Ascending aorta (tissue), 2 donors: ENCODE data around the gene FOXK1. TPM values are rescaled to one million over a fixed set of nuclear protein-coding genes. Genes with fewer than 3 reads are reported as not detected.

Experiments
- DNase-seq, 2 donors: peaks; one replicate each; pipeline ENCODE4 v3.0.0-alpha.2; 2019; ENCODE audit warnings: low spot score in 2 of 2
- H3K27ac ChIP-seq, 2 donors: fragments of 200-600 bp; sonication (generic); one replicate each; pipeline ENCODE4 v1.5.1; 2016 to 2017; ENCODE audit warnings: mild to moderate bottlenecking in 1 of 2
- H3K27me3 ChIP-seq: fragments of 200-600 bp; sonication (generic); one replicate; pipeline ENCODE4 v1.5.1; 2017
- H3K36me3 ChIP-seq, 2 donors: fragments of 200-600 bp; sonication (generic); one replicate each; pipeline ENCODE4 v1.5.1; 2016
- H3K4me1 ChIP-seq, 2 donors: fragments of 200-600 bp; sonication (generic); one replicate each; pipeline ENCODE4 v1.5.1; 2016 to 2017; ENCODE audit warnings: mild to moderate bottlenecking in 1 of 2
- H3K4me3 ChIP-seq, 2 donors: fragments of 200-600 bp; sonication (generic); one replicate each; pipeline ENCODE4 v1.5.1; 2016 to 2017; ENCODE audit warnings: mild to moderate bottlenecking in 1 of 2
- H3K9me3 ChIP-seq, 2 donors: fragments of 200-600 bp; sonication (generic); one replicate each; pipeline ENCODE4 v1.5.1; 2016
- intact Hi-C: fragments of 100-400 bp; cut with DNase I; formaldehyde crosslinking; loops from one replicate; pipeline ENCODE4 v1.15.1; 2023
- total RNA-seq: library from RNA; depleted of rRNA; stranded (reverse); fragments of >200 nt; gene quantifications from one replicate; pipeline ENCODE4 v1.1.0, GENCODE V29; 2016
- TF ChIP-seq, protein P1 (sequence below), 3 experiments: fragments of 200-600 bp in 2 of 3; fragments of 450-650 bp in 1 of 3; sonication (generic) in 2 of 3; IDR thresholded peaks; one replicate each; pipeline ENCODE4 v1.5.1; 2016 to 2019; ENCODE audit warnings: antibody characterized with exemption in 3 of 3, mild to moderate bottlenecking in 1 of 3, moderate library complexity in 1 of 3

FOXK1 gene
- total RNA-seq, 1 donor from 2014 or later, result 31.7 TPM

DNA sequence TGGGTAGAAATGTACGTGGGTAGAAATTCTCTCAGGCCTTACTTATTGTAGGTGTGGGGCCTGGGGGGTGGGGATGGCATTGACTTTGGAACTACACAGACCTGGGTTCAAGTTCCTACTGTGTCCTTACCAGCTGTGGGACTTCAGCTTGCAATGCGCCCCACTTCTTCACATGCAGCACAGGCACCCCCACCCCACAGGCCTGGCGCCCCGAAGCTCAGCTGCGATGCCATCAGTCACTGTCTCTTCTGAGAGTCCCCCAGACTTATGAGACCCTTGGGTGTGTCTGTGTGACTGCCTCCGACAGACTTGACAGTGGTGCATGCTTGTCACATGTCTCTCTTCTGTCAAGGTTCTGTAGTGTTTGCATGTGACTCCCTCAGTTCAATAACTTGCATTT lies 90.2 kb downstream of the FOXK1 start:
- no peak overlapping the region for H3K27ac ChIP-seq
- TF ChIP-seq, protein P1, sequence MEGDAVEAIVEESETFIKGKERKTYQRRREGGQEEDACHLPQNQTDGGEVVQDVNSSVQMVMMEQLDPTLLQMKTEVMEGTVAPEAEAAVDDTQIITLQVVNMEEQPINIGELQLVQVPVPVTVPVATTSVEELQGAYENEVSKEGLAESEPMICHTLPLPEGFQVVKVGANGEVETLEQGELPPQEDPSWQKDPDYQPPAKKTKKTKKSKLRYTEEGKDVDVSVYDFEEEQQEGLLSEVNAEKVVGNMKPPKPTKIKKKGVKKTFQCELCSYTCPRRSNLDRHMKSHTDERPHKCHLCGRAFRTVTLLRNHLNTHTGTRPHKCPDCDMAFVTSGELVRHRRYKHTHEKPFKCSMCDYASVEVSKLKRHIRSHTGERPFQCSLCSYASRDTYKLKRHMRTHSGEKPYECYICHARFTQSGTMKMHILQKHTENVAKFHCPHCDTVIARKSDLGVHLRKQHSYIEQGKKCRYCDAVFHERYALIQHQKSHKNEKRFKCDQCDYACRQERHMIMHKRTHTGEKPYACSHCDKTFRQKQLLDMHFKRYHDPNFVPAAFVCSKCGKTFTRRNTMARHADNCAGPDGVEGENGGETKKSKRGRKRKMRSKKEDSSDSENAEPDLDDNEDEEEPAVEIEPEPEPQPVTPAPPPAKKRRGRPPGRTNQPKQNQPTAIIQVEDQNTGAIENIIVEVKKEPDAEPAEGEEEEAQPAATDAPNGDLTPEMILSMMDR (IDR thresholded peaks at IDR 0.05), result no peak

DNA sequence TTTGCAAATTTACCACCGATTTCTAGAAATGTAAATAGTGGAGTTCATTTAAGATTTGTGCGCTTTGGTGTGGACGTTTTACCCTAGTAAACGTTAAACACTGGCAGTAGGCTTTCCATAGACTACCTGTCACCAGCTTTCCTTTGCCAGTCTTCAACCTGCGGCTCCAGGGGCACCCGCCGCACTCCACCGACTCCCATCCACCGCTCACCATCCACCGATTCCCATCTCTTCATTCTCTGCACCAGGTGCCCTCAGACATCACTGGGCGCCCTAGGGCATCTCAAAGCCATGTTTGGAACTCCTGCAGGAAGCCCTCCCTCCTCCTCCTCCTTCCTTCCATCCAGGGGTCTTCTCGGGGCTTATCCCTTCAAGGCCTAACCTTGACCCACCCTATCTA lies 91.9 kb downstream of the FOXK1 start:
- TF ChIP-seq, protein P1 (IDR thresholded peaks at IDR 0.05), result no peak
- peaks cover 8 to 12% of the 10 kb centered on the region in 2 donors for H3K4me1 ChIP-seq
- intact Hi-C loops, result loop anchor here (10.0 kb wide), 1 partner anchor 201 kb away; no protein-coding TSS in a partner anchor
- no peaks in the 10 kb centered on the region for H3K27me3 ChIP-seq
- DNase-seq, result no peak
- H3K4me3 ChIP-seq, result no peak overlapping the region
- no peaks in the 10 kb centered on the region for H3K9me3 ChIP-seq
- H3K36me3 ChIP-seq, result peaks cover 0 to 13% of the 10 kb centered on the region in 2 donors
- peak overlapping the region; percentile 90 to 95 for H3K27ac ChIP-seq

More for the DNA sequence above, 90.2 kb downstream of the FOXK1 start:
- intact Hi-C loops, result loop anchor here (10.0 kb wide), 1 partner anchor 202 kb away; no protein-coding TSS in a partner anchor
- H3K9me3 ChIP-seq, result no peaks in the 10 kb centered on the region
- no peaks in the 10 kb centered on the region for H3K27me3 ChIP-seq
- no peak overlapping the region for H3K4me3 ChIP-seq
- H3K36me3 ChIP-seq, result peaks cover 3 to 18% of the 10 kb centered on the region in 2 donors
- H3K4me1 ChIP-seq, result peaks cover 8 to 12% of the 10 kb centered on the region in 2 donors
- DNase-seq, result no peak

DNA sequence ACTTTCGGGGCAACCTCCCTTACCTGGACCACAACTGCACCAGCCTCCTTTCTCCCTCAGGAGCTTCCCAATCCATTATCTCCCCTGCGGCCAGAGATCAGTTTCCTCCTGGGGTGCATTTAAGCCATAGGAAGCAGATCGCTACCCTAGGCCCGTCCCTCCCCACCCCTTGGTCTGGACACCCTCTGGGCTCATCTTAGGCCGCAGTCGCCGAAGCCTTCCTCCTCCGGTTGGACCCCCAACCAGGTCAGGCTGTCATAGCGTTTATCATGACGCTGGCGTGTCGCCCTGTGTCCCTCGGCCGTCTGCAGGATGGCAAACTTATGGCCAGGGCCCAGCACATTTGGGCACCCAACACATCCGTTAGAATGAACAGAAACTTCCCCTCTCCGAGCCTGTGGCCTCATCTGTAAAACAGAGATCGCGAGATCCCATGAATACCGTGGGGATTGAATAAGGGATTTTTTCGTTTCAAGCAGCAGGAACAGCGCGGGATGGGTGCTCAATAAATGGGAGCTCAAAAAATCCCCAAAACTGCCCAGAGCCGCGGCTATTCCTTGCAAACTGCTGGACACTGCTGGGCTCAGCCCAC lies 92.7 kb downstream of the FOXK1 start:
- Histone ChIP-seq H3K4me1 (peaks cover 8 to 12% of the 10 kb centered on the region in 2 donors), H3K27ac (peak overlapping the region; percentile 90 to 95), H3K36me3 (peaks cover 0 to 13% of the 10 kb centered on the region in 2 donors), H3K27me3 (no peaks in the 10 kb centered on the region), H3K9me3 (no peaks in the 10 kb centered on the region), H3K4me3 (peak overlapping the region; percentile 98 to 100)
- TF ChIP-seq, protein P1 (IDR thresholded peaks at IDR 0.05), result no peak
- intact Hi-C loops, result loop anchor here (1.0 to 10.0 kb wide), 5 partner anchors 29 to 200 kb away; partner anchors contain the start of gene RADIL
- DNase-seq, result no peak

DNA sequence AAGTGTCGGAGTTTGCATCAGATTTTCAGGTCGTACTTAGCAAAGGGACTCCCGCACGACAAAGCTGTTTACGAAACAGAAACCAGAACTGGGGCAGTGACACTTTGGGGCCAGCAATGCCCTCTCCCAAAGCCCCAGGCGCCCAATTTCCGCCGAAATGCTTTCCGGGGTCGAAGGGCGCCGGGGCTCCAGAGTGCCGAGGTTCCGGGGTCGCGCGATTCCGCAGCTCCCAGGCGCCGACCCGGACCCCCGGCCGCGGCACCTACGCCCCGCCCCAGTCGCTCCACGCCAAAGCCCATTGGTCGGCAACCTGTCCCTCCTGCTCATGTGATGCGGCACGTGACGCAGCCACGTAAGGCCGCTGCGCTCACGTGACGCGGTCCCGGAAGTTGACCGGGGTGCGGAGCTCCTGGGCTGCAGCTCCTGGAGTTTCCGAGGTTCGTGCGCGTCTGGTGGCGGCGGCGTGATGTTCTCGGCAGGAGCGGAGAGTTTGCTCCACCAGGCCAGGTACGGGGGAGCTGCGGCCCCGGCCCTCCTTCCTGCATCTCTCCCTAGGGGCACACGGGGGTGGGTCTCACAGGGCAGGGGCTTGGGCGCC lies 93.3 kb downstream of the FOXK1 start, which contains the start of gene AP5Z1:
Gene AP5Z1, plus strand, starts transcription at position 374 of the 598 bp plus-strand sequence. Its CDS starts 93 bp downstream, at position 467.
- TF ChIP-seq, protein P1 (IDR thresholded peaks at IDR 0.05), result no peak

DNA sequence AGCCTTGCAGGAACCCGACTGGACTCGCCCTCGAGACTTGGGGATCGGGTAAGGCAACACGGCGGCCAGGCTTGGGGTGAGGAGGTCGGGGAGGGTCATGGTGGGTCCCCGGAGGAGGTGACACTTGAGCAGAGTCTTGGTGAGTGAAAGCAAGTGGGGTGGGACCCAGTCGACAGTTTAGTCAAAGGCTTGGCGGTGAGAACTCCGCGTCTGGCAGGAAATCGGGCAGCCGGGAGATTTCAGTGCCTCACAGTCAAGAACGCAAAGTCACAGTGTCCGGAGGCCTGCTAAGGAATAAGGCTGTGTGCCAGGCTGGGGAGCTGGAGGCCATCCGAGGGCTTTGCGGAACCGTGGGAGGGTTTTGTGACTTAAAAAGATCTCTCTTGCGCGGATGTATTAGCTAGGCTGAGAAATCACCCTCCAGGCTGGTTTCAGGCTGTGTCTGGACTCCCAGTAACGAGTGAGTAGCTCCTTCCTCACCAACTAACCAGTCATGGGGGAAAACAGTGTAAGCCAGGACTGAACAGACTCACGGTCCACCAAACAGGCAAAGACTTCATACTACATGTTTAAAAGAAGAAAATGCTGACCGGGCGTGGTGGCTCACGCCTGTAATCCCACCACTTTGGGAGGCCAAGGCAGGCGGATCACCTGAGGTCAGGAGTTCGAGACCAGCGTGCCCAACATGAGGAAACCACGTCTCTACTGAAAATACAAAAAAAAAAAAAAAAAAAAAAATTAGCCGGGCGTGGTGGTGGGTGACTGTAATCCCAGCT lies 93.9 kb downstream of the FOXK1 start:
- intact Hi-C loops, result loop anchor here (1.0 to 10.0 kb wide), 5 partner anchors 31 to 199 kb away; partner anchors contain the start of gene RADIL
- TF ChIP-seq, protein P1 (IDR thresholded peaks at IDR 0.05), result no peak
- no peak for DNase-seq
- Histone ChIP-seq H3K27ac (peak overlapping the region; percentile 90 to 95), H3K9me3 (no peaks in the 10 kb centered on the region), H3K36me3 (peaks cover 5 to 16% of the 10 kb centered on the region in 2 donors), H3K27me3 (no peaks in the 10 kb centered on the region), H3K4me3 (peak overlapping the region; percentile 98 to 100), H3K4me1 (peaks cover 8 to 12% of the 10 kb centered on the region in 2 donors)

More for the DNA sequence above, 93.3 kb downstream of the FOXK1 start, which contains the start of gene AP5Z1:
- H3K9me3 ChIP-seq, result no peaks in the 10 kb centered on the region
- peaks cover 0 to 13% of the 10 kb centered on the region in 2 donors for H3K36me3 ChIP-seq
- peak within 1 kb of the TSS; percentile 98 to 100 for H3K4me3 ChIP-seq
- intact Hi-C loops, result loop anchor here (1.0 to 10.0 kb wide), 5 partner anchors 30 to 199 kb away; partner anchors contain the start of gene RADIL
- no peaks in the 10 kb centered on the region for H3K27me3 ChIP-seq
- H3K4me1 ChIP-seq, result peaks cover 8 to 12% of the 10 kb centered on the region in 2 donors
- H3K27ac ChIP-seq, result peak within 1 kb of the TSS; percentile 90 to 95
- peak; percentile 83 to 97 for DNase-seq
